ENCODE results near the gene EPG5.

DNA sequence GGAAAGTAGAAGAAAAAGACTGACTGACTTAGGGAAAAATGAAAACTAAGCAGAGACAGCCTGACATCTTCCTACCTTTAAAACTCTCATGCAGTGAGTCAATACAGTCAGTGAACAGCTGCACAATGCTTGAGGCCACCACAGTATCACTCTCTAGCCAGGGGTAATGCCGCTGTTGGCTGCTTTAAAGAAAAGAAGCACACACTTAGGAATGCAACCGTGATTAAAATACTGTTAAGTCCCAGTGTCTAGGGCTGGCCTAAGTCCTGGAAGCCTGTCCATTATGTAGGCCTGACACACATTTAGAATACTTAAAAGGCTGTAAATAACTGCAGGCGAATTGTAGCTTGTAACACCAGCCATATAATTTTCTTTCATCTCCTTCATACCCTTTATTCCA is 91.0 kb downstream of the EPG5 start:
- TF ChIP-seq CTCF (IDR thresholded peaks at IDR 0.05) (no peak), ZFX (IDR thresholded peaks at IDR 0.05; ENCODE audit: borderline replicate concordance) (no peak)
